ENCODE data around the gene XAB2.

The XAB2 gene

GRCh38 chr19:7575434-7576040, 53.8 kb downstream of the XAB2 start:
- DNase-seq = peak; percentile 35

GRCh38 chr19:7570761-7571160, 58.6 kb downstream of the XAB2 start:
- DNase-seq = no peak
